ENCODE data around the gene ASB10.

DNA sequence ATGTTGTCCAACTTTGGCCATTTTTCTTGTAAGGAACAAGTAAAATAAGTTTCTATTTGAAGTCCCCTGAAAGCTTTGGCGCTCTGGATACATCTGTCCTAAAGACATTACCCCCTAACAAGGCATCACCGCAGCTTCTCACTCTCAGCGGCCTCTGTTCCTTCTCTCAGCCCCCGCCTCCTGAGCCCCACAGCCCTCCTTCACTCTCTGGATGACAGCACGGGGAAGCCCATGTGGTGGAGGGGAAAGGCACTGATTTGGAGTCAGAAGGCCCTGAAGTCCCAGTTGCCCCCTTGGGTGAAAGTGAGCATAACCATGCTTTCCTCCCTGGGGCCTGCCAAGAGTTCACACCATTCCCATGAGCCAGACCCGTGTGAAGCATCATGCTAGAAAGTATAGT is 18.7 kb upstream of the ASB10 start:
- TF ChIP-seq, protein P1, sequence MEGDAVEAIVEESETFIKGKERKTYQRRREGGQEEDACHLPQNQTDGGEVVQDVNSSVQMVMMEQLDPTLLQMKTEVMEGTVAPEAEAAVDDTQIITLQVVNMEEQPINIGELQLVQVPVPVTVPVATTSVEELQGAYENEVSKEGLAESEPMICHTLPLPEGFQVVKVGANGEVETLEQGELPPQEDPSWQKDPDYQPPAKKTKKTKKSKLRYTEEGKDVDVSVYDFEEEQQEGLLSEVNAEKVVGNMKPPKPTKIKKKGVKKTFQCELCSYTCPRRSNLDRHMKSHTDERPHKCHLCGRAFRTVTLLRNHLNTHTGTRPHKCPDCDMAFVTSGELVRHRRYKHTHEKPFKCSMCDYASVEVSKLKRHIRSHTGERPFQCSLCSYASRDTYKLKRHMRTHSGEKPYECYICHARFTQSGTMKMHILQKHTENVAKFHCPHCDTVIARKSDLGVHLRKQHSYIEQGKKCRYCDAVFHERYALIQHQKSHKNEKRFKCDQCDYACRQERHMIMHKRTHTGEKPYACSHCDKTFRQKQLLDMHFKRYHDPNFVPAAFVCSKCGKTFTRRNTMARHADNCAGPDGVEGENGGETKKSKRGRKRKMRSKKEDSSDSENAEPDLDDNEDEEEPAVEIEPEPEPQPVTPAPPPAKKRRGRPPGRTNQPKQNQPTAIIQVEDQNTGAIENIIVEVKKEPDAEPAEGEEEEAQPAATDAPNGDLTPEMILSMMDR (IDR thresholded peaks at IDR 0.05; ENCODE audit: control extremely low read depth in 1 of 3, insufficient read depth in 1 of 3, low read depth in 1 of 3, low read length in 3 of 3), result no peak
- TF ChIP-seq SP4 (IDR thresholded peaks at IDR 0.05; ENCODE audit: low read length) (no peak), TEAD4 (IDR thresholded peaks at IDR 0.05; ENCODE audit: low read depth, low read length) (no peak), SIRT6 (IDR thresholded peaks at IDR 0.05; ENCODE audit: low read length) (no peak)
- TF ChIP-seq, protein P2, sequence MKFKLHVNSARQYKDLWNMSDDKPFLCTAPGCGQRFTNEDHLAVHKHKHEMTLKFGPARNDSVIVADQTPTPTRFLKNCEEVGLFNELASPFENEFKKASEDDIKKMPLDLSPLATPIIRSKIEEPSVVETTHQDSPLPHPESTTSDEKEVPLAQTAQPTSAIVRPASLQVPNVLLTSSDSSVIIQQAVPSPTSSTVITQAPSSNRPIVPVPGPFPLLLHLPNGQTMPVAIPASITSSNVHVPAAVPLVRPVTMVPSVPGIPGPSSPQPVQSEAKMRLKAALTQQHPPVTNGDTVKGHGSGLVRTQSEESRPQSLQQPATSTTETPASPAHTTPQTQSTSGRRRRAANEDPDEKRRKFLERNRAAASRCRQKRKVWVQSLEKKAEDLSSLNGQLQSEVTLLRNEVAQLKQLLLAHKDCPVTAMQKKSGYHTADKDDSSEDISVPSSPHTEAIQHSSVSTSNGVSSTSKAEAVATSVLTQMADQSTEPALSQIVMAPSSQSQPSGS (IDR thresholded peaks at IDR 0.05; ENCODE audit: low read length), result no peak
- TF ChIP-seq, protein P3, sequence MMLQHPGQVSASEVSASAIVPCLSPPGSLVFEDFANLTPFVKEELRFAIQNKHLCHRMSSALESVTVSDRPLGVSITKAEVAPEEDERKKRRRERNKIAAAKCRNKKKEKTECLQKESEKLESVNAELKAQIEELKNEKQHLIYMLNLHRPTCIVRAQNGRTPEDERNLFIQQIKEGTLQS (IDR thresholded peaks at IDR 0.05; ENCODE audit: insufficient read depth, low read depth, low read length), result no peak
